Measurements from ENCODE around the gene TEX22. TPM values are rescaled to one million over a fixed set of nuclear protein-coding genes. Genes with fewer than 3 reads are reported as not detected.

TEX22 gene
- polyA plus RNA-seq, 1 experiment: 0.05 TPM

DNA sequence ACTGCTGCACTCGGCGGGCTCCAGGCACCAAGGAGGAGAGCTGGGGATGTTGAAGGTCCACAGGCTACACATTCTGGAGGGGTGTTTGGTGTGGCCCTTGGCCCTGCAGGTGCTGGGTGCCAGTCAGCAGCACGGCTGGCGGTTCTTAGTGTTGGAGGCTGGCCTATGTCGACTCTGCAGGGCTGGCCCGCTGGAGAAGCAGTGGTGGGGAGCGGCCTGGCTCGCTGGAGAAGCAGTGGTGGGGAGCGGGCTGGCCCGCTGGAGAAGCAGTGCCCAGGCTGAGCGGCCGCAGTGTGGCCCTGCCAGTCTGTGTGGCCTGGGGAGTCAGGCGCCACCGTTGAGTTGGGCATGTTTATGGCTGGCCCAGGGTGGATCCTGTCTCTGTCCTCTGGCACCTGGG lies 48.6 kb downstream of the TEX22 start:
- Histone ChIP-seq H3K27ac (ENCODE audit: low read depth, low read length) (no peak overlapping the region), H3K9me3 (ENCODE audit: control insufficient read depth, insufficient read depth, low read length) (no peaks in the 10 kb centered on the region), H3K27me3 (ENCODE audit: control insufficient read depth, insufficient read depth, low read length) (no peaks in the 10 kb centered on the region), H3K4me3 (ENCODE audit: low read depth, low read length) (no peak overlapping the region)
- no peak for DNase-seq (ENCODE audit: low read depth, low spot score)
- POLR2A ChIA-PET: no interaction called here
- TF ChIP-seq, protein P1, sequence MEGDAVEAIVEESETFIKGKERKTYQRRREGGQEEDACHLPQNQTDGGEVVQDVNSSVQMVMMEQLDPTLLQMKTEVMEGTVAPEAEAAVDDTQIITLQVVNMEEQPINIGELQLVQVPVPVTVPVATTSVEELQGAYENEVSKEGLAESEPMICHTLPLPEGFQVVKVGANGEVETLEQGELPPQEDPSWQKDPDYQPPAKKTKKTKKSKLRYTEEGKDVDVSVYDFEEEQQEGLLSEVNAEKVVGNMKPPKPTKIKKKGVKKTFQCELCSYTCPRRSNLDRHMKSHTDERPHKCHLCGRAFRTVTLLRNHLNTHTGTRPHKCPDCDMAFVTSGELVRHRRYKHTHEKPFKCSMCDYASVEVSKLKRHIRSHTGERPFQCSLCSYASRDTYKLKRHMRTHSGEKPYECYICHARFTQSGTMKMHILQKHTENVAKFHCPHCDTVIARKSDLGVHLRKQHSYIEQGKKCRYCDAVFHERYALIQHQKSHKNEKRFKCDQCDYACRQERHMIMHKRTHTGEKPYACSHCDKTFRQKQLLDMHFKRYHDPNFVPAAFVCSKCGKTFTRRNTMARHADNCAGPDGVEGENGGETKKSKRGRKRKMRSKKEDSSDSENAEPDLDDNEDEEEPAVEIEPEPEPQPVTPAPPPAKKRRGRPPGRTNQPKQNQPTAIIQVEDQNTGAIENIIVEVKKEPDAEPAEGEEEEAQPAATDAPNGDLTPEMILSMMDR (IDR thresholded peaks at IDR 0.05; ENCODE audit: low read depth, low read length): no peak
- CTCF ChIA-PET: interaction anchor here (1.0 kb wide), 2 partner anchors 34 to 82 kb away, joined by 4 read pairs; no protein-coding TSS in a partner anchor

DNA sequence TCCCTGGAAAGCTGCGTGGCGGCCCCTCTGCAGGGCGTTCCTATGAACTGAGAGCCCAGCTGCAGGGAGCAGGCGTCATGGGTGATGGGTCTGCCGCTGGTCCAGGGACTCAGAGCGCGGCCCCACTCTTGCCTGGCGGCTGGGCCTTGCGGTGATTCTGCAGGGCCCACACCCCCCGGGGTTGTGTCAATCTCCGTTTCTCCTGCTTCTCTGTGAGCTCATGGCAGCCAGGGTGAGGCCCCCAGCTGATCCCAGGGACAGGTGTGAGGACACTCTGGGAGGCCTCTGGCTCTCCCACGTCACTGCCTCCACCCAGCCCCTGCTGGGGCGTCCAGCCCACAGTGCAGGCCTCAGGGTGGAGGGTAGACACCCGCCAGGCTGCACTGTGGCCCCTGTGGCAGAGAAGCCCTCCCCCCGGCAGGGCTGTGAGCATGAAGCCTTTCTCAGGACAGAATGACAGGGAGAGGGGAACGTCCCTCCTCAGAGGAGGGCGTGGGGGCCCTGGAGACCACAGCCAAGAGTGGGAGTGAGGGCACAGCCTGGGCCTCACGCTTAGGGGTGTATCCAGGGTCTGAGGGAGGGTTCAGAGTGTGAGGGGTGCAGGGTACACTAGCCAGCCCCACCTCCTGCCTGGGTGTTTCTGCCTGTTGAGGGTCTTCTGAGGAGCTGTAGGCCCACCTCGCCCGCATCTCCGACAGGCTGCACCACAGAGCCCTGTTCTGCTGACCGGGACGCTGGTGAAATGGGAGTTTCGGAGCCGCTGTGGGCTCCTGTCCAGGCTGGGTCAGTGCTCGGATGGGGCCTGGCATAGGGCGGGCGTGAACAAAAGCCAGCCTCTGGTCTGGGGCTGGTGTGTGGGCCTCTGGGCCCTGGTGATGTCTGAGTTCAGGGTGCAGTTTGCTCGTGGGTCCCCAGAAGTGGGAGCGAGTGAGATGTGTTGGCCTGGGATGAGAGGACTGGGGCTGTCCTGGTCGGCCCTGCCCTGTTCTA lies 49.6 kb downstream of the TEX22 start:
- no peak overlapping the region for H3K27ac ChIP-seq (ENCODE audit: low read depth, low read length)
- no peaks in the 10 kb centered on the region for H3K9me3 ChIP-seq (ENCODE audit: control insufficient read depth, insufficient read depth, low read length)
- no peak overlapping the region for H3K4me3 ChIP-seq (ENCODE audit: low read depth, low read length)
- ChIA-PET POLR2A (interaction anchor here (0.6 kb wide), 1 partner anchor 26 kb away, joined by 5 read pairs; no protein-coding TSS in a partner anchor), CTCF (interaction anchor here (0.5 to 1.0 kb wide), 5 partner anchors 13 to 132 kb away, joined by 3 to 4 read pairs (median 4); no protein-coding TSS in a partner anchor)
- no peaks in the 10 kb centered on the region for H3K27me3 ChIP-seq (ENCODE audit: control insufficient read depth, insufficient read depth, low read length)
- TF ChIP-seq, protein P1 (IDR thresholded peaks at IDR 0.05; ENCODE audit: low read depth, low read length): no peak
- no peak for DNase-seq (ENCODE audit: low read depth, low spot score)

DNA sequence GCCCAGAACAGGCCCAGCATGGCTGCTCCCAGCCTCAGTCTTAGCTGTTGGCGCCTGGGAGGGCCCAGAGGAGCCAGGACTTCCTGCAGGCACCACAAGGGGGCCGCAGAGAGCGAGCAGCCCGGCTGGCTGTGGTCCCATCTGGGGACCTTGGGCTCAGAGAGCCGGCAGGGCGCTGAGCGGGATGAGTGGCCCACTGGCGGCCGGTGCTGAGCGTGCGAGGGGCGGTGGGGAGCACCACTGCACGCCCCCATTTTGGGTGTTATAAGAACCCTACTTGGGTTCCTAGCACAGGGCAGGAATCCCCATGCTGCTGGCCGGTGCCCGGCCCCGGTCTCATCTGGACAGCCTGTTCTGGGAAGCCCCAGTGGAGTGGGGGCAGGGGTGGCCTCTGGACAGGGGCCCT lies 50.4 kb downstream of the TEX22 start:
- DNase-seq (ENCODE audit: low read depth, low spot score): peak; percentile 6
- ChIA-PET CTCF (interaction anchor here (0.5 to 1.0 kb wide), 6 partner anchors 13 to 1534 kb away, joined by 3 to 5 read pairs (median 4); no protein-coding TSS in a partner anchor), POLR2A (interaction anchor here (0.6 kb wide), 1 partner anchor 25 kb away, joined by 5 read pairs; no protein-coding TSS in a partner anchor)
- TF ChIP-seq, protein P1 (IDR thresholded peaks at IDR 0.05; ENCODE audit: low read depth, low read length): peak; percentile 85
- Histone ChIP-seq H3K27me3 (ENCODE audit: control insufficient read depth, insufficient read depth, low read length) (no peaks in the 10 kb centered on the region), H3K4me3 (ENCODE audit: low read depth, low read length) (no peak overlapping the region), H3K9me3 (ENCODE audit: control insufficient read depth, insufficient read depth, low read length) (no peaks in the 10 kb centered on the region), H3K27ac (ENCODE audit: low read depth, low read length) (no peak overlapping the region)

DNA sequence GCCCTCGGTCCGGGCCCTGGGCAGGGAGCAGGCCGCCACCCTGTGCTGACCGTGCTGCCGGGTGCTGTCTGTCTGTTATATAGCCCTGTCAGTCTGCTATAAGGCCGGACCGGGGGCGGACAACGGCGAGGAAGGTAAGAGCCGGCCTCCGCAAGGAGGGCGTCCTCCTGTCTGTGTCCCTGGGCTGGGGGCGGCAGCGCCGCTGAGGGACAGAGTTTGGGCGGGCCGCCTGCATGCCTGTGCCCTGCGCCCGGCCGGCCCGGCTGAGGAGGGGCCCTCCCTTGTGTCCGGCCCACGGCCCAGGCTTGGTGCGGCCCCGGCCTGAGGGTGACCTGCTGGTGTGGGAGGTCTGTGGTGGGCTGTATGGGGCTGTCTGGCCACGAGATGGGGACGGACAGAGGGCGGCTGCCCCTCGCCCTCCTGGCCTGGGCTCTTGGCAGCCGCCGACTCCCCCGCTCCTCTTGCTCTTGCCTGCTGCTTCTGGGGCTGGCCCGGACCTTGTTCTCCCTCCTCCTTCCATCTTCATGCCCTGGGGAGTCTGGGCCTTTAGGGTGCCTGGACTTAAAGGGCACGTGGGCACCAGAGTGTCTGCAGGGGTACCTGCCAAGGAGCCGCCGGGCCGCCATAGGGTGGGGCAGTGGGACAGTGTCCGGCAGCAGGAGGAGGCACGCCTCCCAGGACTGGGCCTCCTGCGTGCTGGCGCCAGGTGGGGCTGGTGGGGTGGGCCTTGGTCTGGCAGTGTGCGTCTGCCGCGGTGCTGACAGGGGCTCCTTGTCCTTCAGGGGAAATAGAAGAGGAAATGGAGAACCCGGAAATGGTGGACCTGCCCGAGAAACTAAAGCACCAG lies 51.2 kb downstream of the TEX22 start:
- ChIA-PET POLR2A (no interaction called here), CTCF (interaction anchor here (1.4 kb wide), 1 partner anchor 40 kb away, joined by 3 read pairs; no protein-coding TSS in a partner anchor)
- no peak overlapping the region for H3K27ac ChIP-seq (ENCODE audit: low read depth, low read length)
- TF ChIP-seq, protein P1 (IDR thresholded peaks at IDR 0.05; ENCODE audit: low read depth, low read length): no peak
- no peaks in the 10 kb centered on the region for H3K27me3 ChIP-seq (ENCODE audit: control insufficient read depth, insufficient read depth, low read length)
- DNase-seq (ENCODE audit: low read depth, low spot score): no peak
- H3K9me3 ChIP-seq (ENCODE audit: control insufficient read depth, insufficient read depth, low read length): no peaks in the 10 kb centered on the region
- H3K4me3 ChIP-seq (ENCODE audit: low read depth, low read length): no peak overlapping the region
